Fibroblast of the conjunctiva (primary cell): ENCODE results near the gene CD163.
"Not testable (repeated sequence)": the region's sequence is repeated elsewhere in the genome, so short reads cannot be mapped to it uniquely, and the experiment has no call there.

ENCODE experiments used
- DNase-seq: peaks from one replicate; pipeline ENCODE4 v3.0.0-alpha.2; 2010; ENCODE audit warnings: low read depth

CD163 gene

GRCh38 chr12:7448099-7448498 is 55.5 kb downstream of the CD163 start:
- DNase-seq: no peak

GRCh38 chr12:7444537-7444936 is 59.0 kb downstream of the CD163 start:
- no peak for DNase-seq

GRCh38 chr12:7444076-7444475 is 59.5 kb downstream of the CD163 start, which contains the start of gene CD163L1:
CD163L1 (minus strand) TSS chr12:7444153; CDS start chr12:7444127, 26 bp downstream.
- DNase-seq: no peak

- DNase-seq: no peak
These were observed 62.4 kb downstream of the CD163 start for GRCh38 chr12:7441216-7441615.

GRCh38 chr12:7439579-7440505 is 63.7 kb downstream of the CD163 start:
- peak; percentile 28 for DNase-seq

GRCh38 chr12:7438291-7438995 is 65.1 kb downstream of the CD163 start:
- not testable (repeated sequence) for DNase-seq

- DNase-seq: not testable (repeated sequence)
These were observed 66.1 kb downstream of the CD163 start for GRCh38 chr12:7437494-7437893.

- no peak for DNase-seq
These were observed 68.9 kb downstream of the CD163 start for GRCh38 chr12:7434670-7435069.

GRCh38 chr12:7433276-7433822 is 70.2 kb downstream of the CD163 start:
- no peak for DNase-seq

- no peak for DNase-seq
These were observed 71.4 kb downstream of the CD163 start for GRCh38 chr12:7431993-7432685.
